Measurements from ENCODE around the gene A4GALT.
"Not testable (repeated sequence)": the region's sequence is repeated elsewhere in the genome, so short reads cannot be mapped to it uniquely, and the experiment has no call there.

Gene A4GALT

GRCh38 chr22:42670921-42671709 is 49.6 kb downstream of the A4GALT start:
- Histone ChIP-seq H3K4me3 (ENCODE audit: low read depth in 1 of 2, low read length in 2 of 2) (no peak overlapping the region), H3K36me3 (ENCODE audit: insufficient read depth, low read length) (no peaks in the 10 kb centered on the region), H3K27me3 (ENCODE audit: insufficient read depth, low read length, poor library complexity) (no peaks in the 10 kb centered on the region), H3K4me2 (ENCODE audit: insufficient read depth, low read length) (no peak overlapping the region), H3K9me3 (ENCODE audit: insufficient read depth, low read length, severe bottlenecking) (no peaks in the 10 kb centered on the region), H3K79me2 (ENCODE audit: insufficient read depth, low read length) (no peaks in the 10 kb centered on the region), H3K4me1 (ENCODE audit: insufficient read depth, low read length) (no peaks in the 10 kb centered on the region), H3K27ac (ENCODE audit: low read length) (no peak overlapping the region), H4K20me1 (ENCODE audit: insufficient read depth, low read length) (no peaks in the 10 kb centered on the region), H3K9ac (ENCODE audit: low read depth, low read length) (no peak overlapping the region), H2AFZ (ENCODE audit: low read depth, low read length) (no peak overlapping the region)
- TF ChIP-seq CTCF (IDR thresholded peaks at IDR 0.05; ENCODE audit: borderline replicate concordance, extremely low read depth, low read length, poor library complexity, severe bottlenecking) (no peak), EZH2 (IDR thresholded peaks at IDR 0.05; ENCODE audit: borderline replicate concordance, low read depth, low read length, severe bottlenecking) (no peak)
- ATAC-seq (ENCODE audit: insufficient read depth, low read depth): no peak
- DNase-seq: no peak

DNA sequence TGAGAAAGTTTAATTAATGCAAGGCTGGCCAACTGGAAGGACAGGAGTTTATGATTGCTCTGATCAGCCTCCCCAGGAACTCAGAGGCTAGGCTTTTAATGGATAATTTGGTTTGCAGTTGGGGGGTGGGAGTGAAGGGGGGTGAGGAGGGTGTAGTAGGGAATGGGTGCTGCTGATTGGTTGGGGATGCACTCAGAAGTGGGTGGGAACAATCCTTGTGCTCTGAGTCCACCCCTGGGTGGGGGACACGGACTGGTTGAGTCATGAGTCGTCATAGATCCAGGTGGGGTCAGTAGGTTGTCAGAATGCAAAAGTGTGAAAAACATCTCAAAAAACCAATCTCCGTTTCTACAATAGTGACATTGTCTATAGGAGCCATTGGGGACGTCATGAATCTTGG is 50.6 kb downstream of the A4GALT start:
- Histone ChIP-seq H3K4me2 (ENCODE audit: insufficient read depth, low read length) (no peak overlapping the region), H3K79me2 (ENCODE audit: insufficient read depth, low read length) (no peaks in the 10 kb centered on the region), H3K4me1 (ENCODE audit: insufficient read depth, low read length) (no peaks in the 10 kb centered on the region), H2AFZ (ENCODE audit: low read depth, low read length) (no peak overlapping the region), H3K36me3 (ENCODE audit: insufficient read depth, low read length) (no peaks in the 10 kb centered on the region), H3K4me3 (ENCODE audit: low read depth in 1 of 2, low read length in 2 of 2) (no peak overlapping the region), H3K27me3 (ENCODE audit: insufficient read depth, low read length, poor library complexity) (no peaks in the 10 kb centered on the region), H3K9ac (ENCODE audit: low read depth, low read length) (no peak overlapping the region), H3K9me3 (ENCODE audit: insufficient read depth, low read length, severe bottlenecking) (no peaks in the 10 kb centered on the region), H4K20me1 (ENCODE audit: insufficient read depth, low read length) (no peaks in the 10 kb centered on the region), H3K27ac (ENCODE audit: low read length) (no peak overlapping the region)
- DNase-seq (no peak), ATAC-seq (ENCODE audit: insufficient read depth, low read depth) (no peak)
- no peak for TF ChIP-seq EZH2 (IDR thresholded peaks at IDR 0.05; ENCODE audit: borderline replicate concordance, low read depth, low read length, severe bottlenecking)
- TF ChIP-seq CTCF (IDR thresholded peaks at IDR 0.05; ENCODE audit: borderline replicate concordance, extremely low read depth, low read length, poor library complexity, severe bottlenecking): no peak

- not testable (repeated sequence) for H4K20me1 ChIP-seq (ENCODE audit: insufficient read depth, low read length); ATAC-seq (ENCODE audit: insufficient read depth, low read depth); H3K4me3 ChIP-seq (ENCODE audit: low read depth in 1 of 2, low read length in 2 of 2); H3K9me3 ChIP-seq (ENCODE audit: insufficient read depth, low read length, severe bottlenecking); H3K27ac ChIP-seq (ENCODE audit: low read length); H3K9ac ChIP-seq (ENCODE audit: low read depth, low read length); H3K4me1 ChIP-seq (ENCODE audit: insufficient read depth, low read length); DNase-seq; H3K4me2 ChIP-seq (ENCODE audit: insufficient read depth, low read length); H3K79me2 ChIP-seq (ENCODE audit: insufficient read depth, low read length); H3K36me3 ChIP-seq (ENCODE audit: insufficient read depth, low read length); H2AFZ ChIP-seq (ENCODE audit: low read depth, low read length); H3K27me3 ChIP-seq (ENCODE audit: insufficient read depth, low read length, poor library complexity)
These were observed 54.3 kb downstream of the A4GALT start for GRCh38 chr22:42666393-42666792.

- DNase-seq (no peak), ATAC-seq (ENCODE audit: insufficient read depth, low read depth) (no peak)
- H2AFZ ChIP-seq (ENCODE audit: low read depth, low read length): no peak overlapping the region
- no peak overlapping the region for H3K27ac ChIP-seq (ENCODE audit: low read length)
- no peaks in the 10 kb centered on the region for H3K36me3 ChIP-seq (ENCODE audit: insufficient read depth, low read length)
- H3K27me3 ChIP-seq (ENCODE audit: insufficient read depth, low read length, poor library complexity): no peaks in the 10 kb centered on the region
- H3K9me3 ChIP-seq (ENCODE audit: insufficient read depth, low read length, severe bottlenecking): no peaks in the 10 kb centered on the region
- no peak overlapping the region for H3K4me3 ChIP-seq (ENCODE audit: low read depth in 1 of 2, low read length in 2 of 2)
- H3K4me1 ChIP-seq (ENCODE audit: insufficient read depth, low read length): peaks cover 4% of the 10 kb centered on the region; the same call in 1 of the 2 replicates
- TF ChIP-seq EZH2 (IDR thresholded peaks at IDR 0.05; ENCODE audit: borderline replicate concordance, low read depth, low read length, severe bottlenecking) (no peak), CTCF (IDR thresholded peaks at IDR 0.05; ENCODE audit: borderline replicate concordance, extremely low read depth, low read length, poor library complexity, severe bottlenecking) (no peak)
- no peaks in the 10 kb centered on the region for H4K20me1 ChIP-seq (ENCODE audit: insufficient read depth, low read length)
- H3K9ac ChIP-seq (ENCODE audit: low read depth, low read length): no peak overlapping the region
- H3K4me2 ChIP-seq (ENCODE audit: insufficient read depth, low read length): no peak overlapping the region
- no peaks in the 10 kb centered on the region for H3K79me2 ChIP-seq (ENCODE audit: insufficient read depth, low read length)
These were observed 55.5 kb downstream of the A4GALT start for GRCh38 chr22:42664976-42665831.

All from DND-41 (cell line).